Cardiac muscle cell (in vitro differentiated cells and primary cell): ENCODE data around the gene AATK. TPM values are rescaled to one million over a fixed set of nuclear protein-coding genes. Genes with fewer than 3 reads are reported as not detected.

ENCODE experiments used
- DNase-seq, 2 donors: peaks; one replicate each; pipeline versions ENCODE4 v3.0.0 to v3.0.0-alpha.2; 2010 to 2017; ENCODE audit warnings: low read depth in 1 of 2, low spot score in 1 of 2
- H3K27ac ChIP-seq: fragments of 200-600 bp; sonication (generic); 2 replicates; pipeline ENCODE4 v1.5.1; 2016
- H3K27me3 ChIP-seq: fragments of 200-600 bp; sonication (generic); 2 replicates; pipeline ENCODE4 v1.6.0; 2016; ENCODE audit warnings: control low read depth
- H3K36me3 ChIP-seq: fragments of 200-600 bp; sonication (generic); 2 replicates; pipeline ENCODE4 v1.5.1; 2016; ENCODE audit warnings: control low read depth
- H3K4me1 ChIP-seq: fragments of 200-600 bp; sonication (generic); 2 replicates; pipeline ENCODE4 v1.8.1; 2017; ENCODE audit warnings: low read depth, mild to moderate bottlenecking, mixed run types
- H3K4me3 ChIP-seq: fragments of 200-600 bp; sonication (generic); 2 replicates; pipeline ENCODE4 v1.5.1; 2016; ENCODE audit warnings: mild to moderate bottlenecking
- H3K9me3 ChIP-seq: fragments of 200-600 bp; sonication (generic); 2 replicates; pipeline ENCODE4 v1.5.1; 2017; ENCODE audit warnings: low read depth, mild to moderate bottlenecking, control low read depth
- polyA plus RNA-seq: library from polyadenylated mRNA; unstranded; fragments of >200 nt; fragmentation: Nextera tagmentation; extraction: Ambion mirVana; gene quantifications from 2 replicates; pipeline ENCODE4 v1.2.1, GENCODE V29; 2016
- total RNA-seq: library from RNA; depleted of rRNA; stranded (reverse); fragments of >200 nt; gene quantifications from 2 replicates; pipeline ENCODE4 v1.2.3, GENCODE V29; 2016
- TF ChIP-seq, protein P1 (sequence below): IDR thresholded peaks from 2 replicates; pipeline ENCODE4 v1.5.1; 2012; ENCODE audit warnings: low read depth, mild to moderate bottlenecking, low read length

Gene AATK
- total and polyA plus RNA-seq, 2 experiments from 2014 or later, result 8.0 to 21.9 TPM

DNA sequence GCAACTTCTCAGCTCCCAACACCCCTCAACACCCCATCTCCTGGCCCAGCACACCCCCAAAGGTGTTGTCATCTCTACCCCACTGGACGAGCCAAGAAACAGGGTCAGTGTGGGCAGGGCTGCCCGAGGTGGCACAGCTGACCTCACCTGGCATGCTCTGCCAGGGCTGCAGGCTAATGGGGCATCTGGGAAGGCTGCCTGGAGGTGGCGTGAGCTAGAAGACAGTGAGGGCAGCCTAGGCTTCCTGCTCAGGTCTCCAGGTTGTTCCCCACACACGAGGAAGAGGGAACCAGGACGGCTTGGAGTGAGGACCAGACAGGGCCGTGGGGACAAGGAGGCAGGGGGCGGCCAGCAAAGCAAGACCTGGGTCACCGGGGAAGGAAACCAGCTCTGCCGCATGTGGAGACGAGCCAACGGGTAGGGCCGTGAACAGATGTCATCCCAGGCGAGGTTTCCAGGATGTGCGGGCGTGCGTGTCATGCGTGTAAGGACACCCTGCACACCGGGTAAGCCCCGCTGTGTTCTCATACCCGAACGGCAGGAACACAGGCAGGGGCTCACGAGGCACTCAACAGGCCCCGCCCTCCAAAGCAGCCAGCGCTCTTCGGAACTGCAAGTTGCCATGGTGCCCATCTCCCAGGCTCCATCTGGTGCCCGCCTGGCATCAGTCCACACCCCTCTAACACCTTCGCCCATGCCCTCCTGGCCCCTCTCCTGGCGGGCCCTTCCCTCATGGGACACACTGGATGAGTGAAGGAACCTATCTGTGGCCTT is 30.3 kb downstream of the AATK start:
- no peak for DNase-seq
- no peaks in the 10 kb centered on the region for H3K9me3 ChIP-seq
- no peaks in the 10 kb centered on the region for H3K27me3 ChIP-seq
- H3K4me1 ChIP-seq, result no peaks in the 10 kb centered on the region
- no peak overlapping the region for H3K27ac ChIP-seq
- TF ChIP-seq, protein P1, sequence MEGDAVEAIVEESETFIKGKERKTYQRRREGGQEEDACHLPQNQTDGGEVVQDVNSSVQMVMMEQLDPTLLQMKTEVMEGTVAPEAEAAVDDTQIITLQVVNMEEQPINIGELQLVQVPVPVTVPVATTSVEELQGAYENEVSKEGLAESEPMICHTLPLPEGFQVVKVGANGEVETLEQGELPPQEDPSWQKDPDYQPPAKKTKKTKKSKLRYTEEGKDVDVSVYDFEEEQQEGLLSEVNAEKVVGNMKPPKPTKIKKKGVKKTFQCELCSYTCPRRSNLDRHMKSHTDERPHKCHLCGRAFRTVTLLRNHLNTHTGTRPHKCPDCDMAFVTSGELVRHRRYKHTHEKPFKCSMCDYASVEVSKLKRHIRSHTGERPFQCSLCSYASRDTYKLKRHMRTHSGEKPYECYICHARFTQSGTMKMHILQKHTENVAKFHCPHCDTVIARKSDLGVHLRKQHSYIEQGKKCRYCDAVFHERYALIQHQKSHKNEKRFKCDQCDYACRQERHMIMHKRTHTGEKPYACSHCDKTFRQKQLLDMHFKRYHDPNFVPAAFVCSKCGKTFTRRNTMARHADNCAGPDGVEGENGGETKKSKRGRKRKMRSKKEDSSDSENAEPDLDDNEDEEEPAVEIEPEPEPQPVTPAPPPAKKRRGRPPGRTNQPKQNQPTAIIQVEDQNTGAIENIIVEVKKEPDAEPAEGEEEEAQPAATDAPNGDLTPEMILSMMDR, result no peak
- H3K36me3 ChIP-seq, result no peaks in the 10 kb centered on the region
- H3K4me3 ChIP-seq, result no peak overlapping the region

DNA sequence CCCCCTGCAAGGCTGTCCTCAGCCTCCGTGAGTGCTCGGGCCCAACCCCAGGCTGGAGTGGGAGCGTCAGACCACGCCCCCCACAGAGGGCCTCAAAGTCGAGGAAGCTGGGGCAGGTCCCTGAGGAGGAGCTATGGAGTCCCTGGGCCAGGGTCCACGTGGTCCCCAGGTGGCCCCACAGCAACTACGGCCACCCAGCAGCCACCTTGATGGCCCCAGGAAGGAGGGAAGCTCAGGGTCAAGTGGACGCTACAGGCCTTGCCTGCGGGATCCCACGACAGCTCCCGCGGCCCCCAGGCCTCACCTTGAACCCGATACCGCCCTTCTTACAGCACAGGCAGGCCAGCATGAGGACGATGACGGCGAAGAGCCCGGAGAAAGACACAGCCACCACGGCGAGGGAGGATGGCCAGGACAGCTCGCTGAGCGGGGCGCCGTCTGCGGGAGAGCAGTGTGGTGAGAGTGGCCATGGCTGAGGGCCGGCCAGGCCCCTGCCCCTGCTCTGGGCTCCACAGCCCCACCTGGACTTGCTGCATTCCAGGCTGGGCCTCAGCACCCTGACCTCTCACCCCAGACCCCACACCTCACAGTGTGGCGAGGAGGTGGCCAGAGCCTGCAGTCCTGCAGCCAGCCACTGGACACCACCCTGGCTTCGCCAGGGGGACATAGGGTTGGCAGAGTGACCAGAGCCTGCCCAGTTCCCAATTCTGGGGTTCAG is 31.8 kb downstream of the AATK start:
- TF ChIP-seq, protein P1, result no peak
- Histone ChIP-seq H3K36me3 (no peaks in the 10 kb centered on the region), H3K4me3 (no peak overlapping the region)

DNA sequence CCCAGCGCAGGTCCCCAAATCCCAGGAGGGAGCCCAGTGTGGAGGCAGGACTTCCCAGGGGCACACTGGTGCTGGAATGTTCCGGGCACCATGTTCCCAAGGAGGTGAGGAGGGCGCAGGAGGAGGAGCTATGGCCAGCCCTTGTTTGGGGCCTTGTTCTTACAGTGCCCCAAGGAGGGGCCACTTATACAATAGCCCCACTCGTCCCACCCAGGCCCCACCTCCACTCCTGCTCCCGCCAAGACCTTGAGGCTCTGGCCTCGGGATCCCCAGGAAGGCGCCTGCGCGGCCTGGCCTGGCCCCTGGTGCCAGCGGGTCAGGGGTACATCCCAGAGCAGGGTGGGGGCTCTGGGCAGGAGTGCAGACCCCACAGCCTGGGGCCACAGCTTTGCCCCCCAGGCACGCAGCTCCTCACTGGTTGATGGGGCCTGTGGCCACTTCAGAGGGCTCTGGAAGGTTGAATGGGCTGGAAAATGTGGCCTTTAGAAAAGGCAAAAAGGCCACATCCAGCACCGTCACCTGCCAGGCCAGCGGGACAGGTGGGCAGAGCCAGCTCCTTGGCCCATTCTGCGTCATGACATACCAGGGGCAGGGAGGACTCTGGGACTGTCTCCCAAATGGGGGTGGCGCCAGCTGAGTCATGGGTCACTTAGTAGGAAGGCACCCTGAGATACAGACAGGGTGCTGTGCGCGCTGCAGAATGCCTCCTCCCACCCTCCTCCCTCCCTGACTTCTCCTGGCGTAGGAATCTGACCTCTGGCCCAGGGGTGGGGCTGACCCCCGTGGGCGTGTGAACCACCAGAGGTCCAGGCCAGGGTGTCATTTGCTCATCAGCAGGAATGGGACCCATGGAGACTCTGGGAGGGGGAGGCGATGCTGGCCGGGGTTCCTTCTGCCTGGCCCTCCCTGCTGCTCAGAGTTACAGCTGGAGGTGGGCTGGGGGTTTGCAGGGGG is 33.0 kb downstream of the AATK start:
- Histone ChIP-seq H3K36me3 (no peaks in the 10 kb centered on the region), H3K4me1 (peaks cover 6% of the 10 kb centered on the region), H3K27ac (no peak overlapping the region), H3K4me3 (no peak overlapping the region), H3K9me3 (no peaks in the 10 kb centered on the region), H3K27me3 (no peaks in the 10 kb centered on the region)
- TF ChIP-seq, protein P1, result no peak
- no peak for DNase-seq

More for the DNA sequence above, 31.8 kb downstream of the AATK start:
- Histone ChIP-seq H3K4me1 (peaks cover 6% of the 10 kb centered on the region), H3K27ac (no peak overlapping the region), H3K27me3 (no peaks in the 10 kb centered on the region), H3K9me3 (no peaks in the 10 kb centered on the region)
- no peak for DNase-seq

DNA sequence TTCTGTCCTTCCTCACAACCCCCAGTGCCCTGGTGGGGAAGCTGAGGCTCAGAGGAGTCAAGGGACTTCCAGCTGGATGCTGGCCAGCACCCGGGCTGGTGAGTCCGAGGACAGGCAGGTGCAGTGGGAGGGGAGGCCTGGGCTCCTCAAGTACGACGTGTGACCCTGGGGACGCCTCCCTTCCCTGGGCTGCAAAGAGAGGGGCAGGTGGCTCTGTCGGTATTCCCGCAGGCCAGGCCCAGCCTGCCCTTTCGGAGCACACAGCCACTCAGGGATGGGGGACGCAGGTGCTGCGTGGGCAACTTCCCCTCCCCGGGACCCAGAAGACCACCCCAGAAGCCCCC is 33.9 kb downstream of the AATK start:
- no peak overlapping the region for H3K4me3 ChIP-seq
- H3K4me1 ChIP-seq, result peaks cover 6% of the 10 kb centered on the region
- TF ChIP-seq, protein P1, result no peak
- no peaks in the 10 kb centered on the region for H3K27me3 ChIP-seq
- DNase-seq, result no peak
- no peaks in the 10 kb centered on the region for H3K36me3 ChIP-seq
- H3K27ac ChIP-seq, result no peak overlapping the region
- H3K9me3 ChIP-seq, result no peaks in the 10 kb centered on the region

DNA sequence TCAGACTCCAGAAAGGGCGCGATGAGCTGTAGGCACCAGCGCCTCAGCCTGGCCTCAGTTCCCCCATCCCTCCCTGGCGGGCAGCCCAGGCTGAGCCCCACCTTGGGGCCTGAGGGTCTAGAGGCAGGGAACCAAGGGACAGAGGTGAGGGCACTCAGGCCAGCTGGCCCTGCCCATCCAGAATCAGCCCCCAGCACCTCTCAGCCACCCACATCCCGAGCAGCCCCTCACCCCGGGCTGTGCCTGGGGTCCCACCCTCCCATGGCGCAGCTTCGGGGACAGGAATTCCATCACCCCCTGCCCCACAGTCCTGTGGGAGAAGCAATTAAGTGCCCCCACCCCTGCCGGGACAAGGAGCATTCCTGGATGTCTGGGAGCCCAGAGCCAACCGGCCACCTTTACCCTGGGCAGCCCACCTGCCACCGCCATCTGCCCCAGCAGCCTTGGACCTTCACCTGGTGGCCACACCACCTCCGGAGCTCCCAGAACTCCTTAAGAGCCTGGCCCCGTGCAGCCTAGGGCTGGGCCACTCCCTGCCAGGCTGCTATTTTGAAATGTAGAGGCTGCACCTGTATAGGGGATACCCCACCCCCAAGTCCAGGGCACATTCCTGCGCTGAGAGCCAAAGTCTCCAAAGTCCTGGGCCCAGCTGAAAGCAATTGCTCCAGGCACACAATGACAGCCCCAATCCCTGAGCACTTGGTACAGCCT is 34.4 kb downstream of the AATK start:
- no peak for DNase-seq
- no peak overlapping the region for H3K4me3 ChIP-seq

More for the DNA sequence above, 34.4 kb downstream of the AATK start:
- H3K27me3 ChIP-seq, result no peaks in the 10 kb centered on the region
- H3K36me3 ChIP-seq, result no peaks in the 10 kb centered on the region
- H3K9me3 ChIP-seq, result no peaks in the 10 kb centered on the region
- no peak overlapping the region for H3K27ac ChIP-seq
- TF ChIP-seq, protein P1, result no peak
- peaks cover 6% of the 10 kb centered on the region for H3K4me1 ChIP-seq
